Dendritic cell treated with granulocyte-macrophage colony-stimulating factor and Interleukin-4, amounts not matched to agents 40 ng/mL and 50 ng/mL, for 4 days (primary cell): ENCODE data around the gene SCYL1.
"Not testable (repeated sequence)": the region's sequence is repeated elsewhere in the genome, so short reads cannot be mapped to it uniquely, and the experiment has no call there.

Experiments used
- H3K27ac Mint-ChIP-seq: one replicate; pipeline ENCODE4 v1.8.0; 2022; ENCODE audit warnings: mild to moderate bottlenecking, mixed read lengths
- H3K27me3 Mint-ChIP-seq: one replicate; pipeline ENCODE4 v1.8.0; 2022; ENCODE audit warnings: mild to moderate bottlenecking, mixed read lengths
- H3K36me3 Mint-ChIP-seq: one replicate; pipeline ENCODE4 v1.8.0; 2022; ENCODE audit warnings: low read depth, mixed read lengths
- H3K4me1 Mint-ChIP-seq: one replicate; pipeline ENCODE4 v1.8.0; 2022; ENCODE audit warnings: low read depth, mixed read lengths
- H3K4me3 Mint-ChIP-seq: one replicate; pipeline ENCODE4 v1.8.0; 2022; ENCODE audit warnings: mild to moderate bottlenecking, moderate library complexity, mixed read lengths
- H3K9me3 Mint-ChIP-seq: one replicate; pipeline ENCODE4 v1.8.0; 2022; ENCODE audit warnings: mixed read lengths
- intact Hi-C: fragments of 100-400 bp; cut with micrococcal nuclease; formaldehyde crosslinking; loops from one replicate; pipeline ENCODE4 v1.15.0; 2022

SCYL1 gene

GRCh38 chr11:65564879-65565559, 40.1 kb downstream of the SCYL1 start:
- H3K4me3 Mint-ChIP-seq, H3K9me3 Mint-ChIP-seq, H3K27ac Mint-ChIP-seq, intact Hi-C loops: not testable (repeated sequence)
- H3K4me1 Mint-ChIP-seq, result peaks cover 48% of the 10 kb centered on the region
- peaks cover 17% of the 10 kb centered on the region for H3K27me3 Mint-ChIP-seq
- peaks cover 32% of the 10 kb centered on the region for H3K36me3 Mint-ChIP-seq

DNA sequence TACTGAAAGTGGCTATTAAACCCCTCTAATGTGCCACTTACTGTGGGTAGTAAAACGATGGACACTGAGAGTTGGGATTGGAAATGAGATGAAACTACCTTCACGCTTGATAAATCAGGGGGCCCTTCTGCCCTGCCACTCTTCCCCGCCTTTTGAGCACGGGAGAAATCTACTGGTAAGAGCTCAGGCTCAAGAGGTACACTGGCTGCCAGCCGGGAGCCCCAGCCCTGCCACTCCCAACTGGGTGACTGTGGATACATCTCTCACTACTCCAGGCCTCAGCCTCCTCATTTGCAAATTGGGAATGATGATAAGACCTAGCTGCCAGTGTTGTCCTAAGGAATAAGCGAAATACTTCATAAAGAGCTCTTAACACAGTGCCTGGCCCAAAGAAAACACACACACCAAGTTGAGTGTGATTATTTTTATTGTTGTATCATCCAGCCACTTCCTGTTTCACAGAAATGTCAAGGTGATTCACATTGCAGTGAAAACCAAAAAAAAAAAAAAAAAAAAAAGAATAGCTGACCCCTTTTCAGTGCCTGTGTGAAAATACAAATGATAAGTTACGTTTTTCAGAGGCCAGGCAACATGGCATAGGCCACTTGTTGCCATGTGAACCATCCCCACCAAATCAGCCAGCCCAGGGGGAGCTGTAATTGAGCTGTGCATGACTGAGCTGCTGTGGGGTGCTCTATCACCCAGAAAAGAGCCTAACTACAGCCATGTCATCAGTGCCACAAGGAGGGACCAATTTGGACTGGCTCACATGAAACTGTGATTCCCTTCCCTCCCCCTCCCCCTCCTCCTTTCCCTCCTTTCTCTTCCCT, 41.0 kb downstream of the SCYL1 start:
- intact Hi-C loops, result no loop called here
- Mint-ChIP-seq H3K36me3 (peaks cover 40% of the 10 kb centered on the region), H3K27me3 (peaks cover 9% of the 10 kb centered on the region), H3K4me3 (no peak overlapping the region), H3K9me3 (no peaks in the 10 kb centered on the region), H3K27ac (no peak overlapping the region), H3K4me1 (peaks cover 46% of the 10 kb centered on the region)

GRCh38 chr11:65569164-65569972, 44.5 kb downstream of the SCYL1 start:
- Mint-ChIP-seq H3K36me3 (peaks cover 67% of the 10 kb centered on the region), H3K9me3 (no peaks in the 10 kb centered on the region), H3K27me3 (no peaks in the 10 kb centered on the region), H3K27ac (peak overlapping the region; percentile 94), H3K4me3 (peak overlapping the region; percentile 96), H3K4me1 (peaks cover 73% of the 10 kb centered on the region)
- intact Hi-C loops, result loop anchor here (2.0 kb wide), 1 partner anchor 23 kb away; no protein-coding TSS in a partner anchor

GRCh38 chr11:65569973-65570918, 45.4 kb downstream of the SCYL1 start, which contains the start of gene ZNRD2:
Gene ZNRD2 (plus strand): TSS chr11:65570477. CDS start chr11:65570492, 15 bp downstream.
- no peaks in the 10 kb centered on the region for H3K9me3 Mint-ChIP-seq
- peaks cover 75% of the 10 kb centered on the region for H3K4me1 Mint-ChIP-seq
- H3K4me3 Mint-ChIP-seq, result peak within 1 kb of the TSS; percentile 96
- intact Hi-C loops, result loop anchor here (1.0 to 2.0 kb wide), 2 partner anchors 23 to 30 kb away; no protein-coding TSS in a partner anchor
- no peaks in the 10 kb centered on the region for H3K27me3 Mint-ChIP-seq
- peak within 1 kb of the TSS; percentile 94 for H3K27ac Mint-ChIP-seq
- peaks cover 74% of the 10 kb centered on the region for H3K36me3 Mint-ChIP-seq

DNA sequence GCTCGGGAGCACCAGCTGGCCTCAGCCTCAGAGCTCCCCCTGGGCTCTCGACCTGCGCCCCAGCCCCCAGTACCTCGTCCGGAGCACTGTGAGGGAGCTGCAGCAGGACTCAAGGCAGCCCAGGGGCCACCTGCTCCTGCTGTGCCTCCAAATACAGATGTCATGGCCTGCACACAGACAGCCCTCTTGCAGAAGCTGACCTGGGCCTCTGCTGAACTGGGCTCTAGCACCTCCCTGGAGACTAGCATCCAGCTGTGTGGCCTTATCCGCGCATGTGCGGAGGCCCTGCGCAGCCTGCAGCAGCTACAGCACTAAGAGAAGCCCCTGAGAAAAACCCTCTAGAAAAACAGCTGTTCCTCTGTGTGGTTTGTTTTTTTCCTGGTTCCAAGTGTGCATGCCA, 46.5 kb downstream of the SCYL1 start:
- peaks cover 67% of the 10 kb centered on the region for H3K4me1 Mint-ChIP-seq
- no peaks in the 10 kb centered on the region for H3K9me3 Mint-ChIP-seq
- peak overlapping the region; percentile 96 for H3K4me3 Mint-ChIP-seq
- H3K27me3 Mint-ChIP-seq, result no peaks in the 10 kb centered on the region
- intact Hi-C loops, result no loop called here
- H3K27ac Mint-ChIP-seq, result peak overlapping the region; percentile 94
- peaks cover 83% of the 10 kb centered on the region for H3K36me3 Mint-ChIP-seq

- intact Hi-C loops, result no loop called here
- peak overlapping the region; percentile 94 for H3K27ac Mint-ChIP-seq
- H3K9me3 Mint-ChIP-seq, result no peaks in the 10 kb centered on the region
- H3K36me3 Mint-ChIP-seq, result peaks cover 83% of the 10 kb centered on the region
- peak overlapping the region; percentile 96 for H3K4me3 Mint-ChIP-seq
- peaks cover 64% of the 10 kb centered on the region for H3K4me1 Mint-ChIP-seq
- H3K27me3 Mint-ChIP-seq, result no peaks in the 10 kb centered on the region
These were observed 47.1 kb downstream of the SCYL1 start for GRCh38 chr11:65571940-65572339.

- Mint-ChIP-seq H3K27ac (peak within 1 kb of the TSS; percentile 94), H3K9me3 (no peaks in the 10 kb centered on the region), H3K4me1 (peaks cover 64% of the 10 kb centered on the region), H3K27me3 (no peaks in the 10 kb centered on the region), H3K4me3 (peak within 1 kb of the TSS; percentile 96), H3K36me3 (peaks cover 86% of the 10 kb centered on the region)
- intact Hi-C loops, result no loop called here
These were observed 47.6 kb downstream of the SCYL1 start, which contains the start of gene FAM89B for GRCh38 chr11:65572356-65573051. Gene FAM89B (plus strand): TSS chr11:65572538. CDS start chr11:65572670, 132 bp downstream.

DNA sequence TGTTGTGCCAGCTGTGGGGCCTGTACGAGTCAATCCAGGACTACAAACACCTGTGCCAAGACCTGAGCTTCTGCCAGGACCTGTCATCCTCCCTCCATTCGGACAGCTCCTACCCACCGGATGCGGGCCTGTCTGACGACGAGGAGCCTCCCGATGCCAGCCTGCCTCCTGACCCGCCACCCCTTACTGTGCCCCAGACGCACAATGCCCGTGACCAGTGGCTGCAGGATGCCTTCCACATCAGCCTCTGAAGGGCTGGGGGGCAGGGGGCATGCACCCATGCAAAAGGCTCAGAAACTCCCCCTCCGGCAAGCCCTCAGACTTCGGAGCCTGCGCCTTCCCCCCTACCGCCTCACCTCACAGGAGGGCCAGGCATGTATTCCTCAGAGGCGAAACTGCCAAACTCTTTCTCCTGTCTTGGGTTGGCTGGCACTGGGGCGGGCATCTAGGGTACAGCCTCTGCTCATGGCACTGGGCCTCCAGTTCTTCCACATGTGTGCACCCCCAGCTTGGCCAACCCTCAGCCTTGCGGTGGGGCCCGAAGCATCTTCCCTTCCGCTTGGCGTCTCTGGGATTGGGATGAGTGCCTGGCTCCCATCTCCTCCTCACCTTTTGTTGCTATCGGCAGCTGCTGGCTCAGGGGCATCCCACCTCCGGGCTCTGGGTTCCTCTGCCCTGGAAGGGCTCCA, 48.7 kb downstream of the SCYL1 start:
- Mint-ChIP-seq H3K27ac (peak overlapping the region; percentile 90), H3K36me3 (peaks cover 86% of the 10 kb centered on the region), H3K4me1 (peaks cover 67% of the 10 kb centered on the region), H3K4me3 (peak overlapping the region; percentile 86), H3K9me3 (no peaks in the 10 kb centered on the region), H3K27me3 (no peaks in the 10 kb centered on the region)
- intact Hi-C loops, result loop anchor here (1.0 kb wide), 2 partner anchors 15 to 42 kb away; partner anchors contain the start of gene PCNX3

DNA sequence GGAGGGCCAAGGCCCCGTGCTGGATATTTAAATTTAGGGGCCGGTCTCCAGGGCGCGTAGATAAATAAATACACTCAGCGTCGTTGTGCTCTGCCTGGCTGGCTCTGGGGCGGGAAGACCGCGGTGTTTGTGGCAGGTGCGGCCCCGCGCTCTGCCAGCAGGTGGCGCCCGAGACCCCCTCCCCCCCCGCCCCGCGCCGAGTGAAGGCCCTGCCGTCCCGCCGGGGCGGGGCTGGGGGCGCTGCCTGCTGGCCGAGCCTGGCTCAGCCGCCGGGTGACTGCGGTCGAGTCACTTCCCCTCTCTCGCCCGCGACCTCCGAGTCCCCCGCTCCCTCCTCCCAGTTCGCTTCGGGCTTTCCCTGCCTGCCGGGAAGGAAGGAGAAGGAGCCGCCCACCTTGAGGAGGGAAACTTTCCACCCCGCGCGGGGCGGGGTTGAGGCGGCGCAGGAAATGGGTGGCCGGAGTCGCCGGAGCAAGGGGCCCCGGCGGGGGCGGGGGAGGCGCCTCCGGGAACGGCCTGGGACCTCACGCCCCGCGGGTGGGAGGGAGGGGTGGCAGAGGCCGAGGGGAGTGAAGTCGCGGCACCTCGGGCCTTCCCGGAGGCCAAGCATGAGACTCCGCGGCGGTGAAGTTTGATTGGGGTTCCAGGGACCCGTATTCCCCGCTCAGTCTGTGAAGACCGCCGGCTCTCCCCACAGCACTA, 49.4 kb downstream of the SCYL1 start:
- intact Hi-C loops, result loop anchor here (1.0 kb wide), 2 partner anchors 14 to 41 kb away; partner anchors contain the start of gene PCNX3

GRCh38 chr11:65574811-65575567, 50.1 kb downstream of the SCYL1 start:
- peak overlapping the region; percentile 86 for H3K4me3 Mint-ChIP-seq
- peaks cover 68% of the 10 kb centered on the region for H3K4me1 Mint-ChIP-seq
- no peaks in the 10 kb centered on the region for H3K9me3 Mint-ChIP-seq
- no peaks in the 10 kb centered on the region for H3K27me3 Mint-ChIP-seq
- H3K27ac Mint-ChIP-seq, result peak overlapping the region; percentile 90
- intact Hi-C loops, result loop anchor here (1.0 kb wide), 2 partner anchors 13 to 40 kb away; partner anchors contain the start of gene PCNX3
- peaks cover 86% of the 10 kb centered on the region for H3K36me3 Mint-ChIP-seq

More for the DNA sequence above, 49.4 kb downstream of the SCYL1 start:
- H3K4me1 Mint-ChIP-seq, result peaks cover 67% of the 10 kb centered on the region
- H3K27ac Mint-ChIP-seq, result peak overlapping the region; percentile 90
- H3K9me3 Mint-ChIP-seq, result no peaks in the 10 kb centered on the region
- no peaks in the 10 kb centered on the region for H3K27me3 Mint-ChIP-seq
- peak overlapping the region; percentile 86 for H3K4me3 Mint-ChIP-seq
- H3K36me3 Mint-ChIP-seq, result peaks cover 86% of the 10 kb centered on the region
